HL-60/S4 treated with phorbol 12-myristate 13-acetate at 8.2 ng/mL for 4 days and 3 days (cell line): ENCODE measurements around the gene AMOTL1.

Experiments
- in situ Hi-C: fragments of 300-500 bp; cut with MboI; formaldehyde crosslinking; loops from 2 replicates; pipeline ENCODE4 v1.15.0; 2022; ENCODE audit warnings: low sequenced_read_pairs

Gene AMOTL1

GRCh38 chr11:94766713-94767206, 1.4 kb upstream of the AMOTL1 start:
- in situ Hi-C loops = no loop called here

GRCh38 chr11:94767291-94767690, 865 bp upstream of the AMOTL1 start:
- in situ Hi-C loops = no loop called here

GRCh38 chr11:94768602-94769541, 716 bp downstream of the AMOTL1 start:
- in situ Hi-C loops = no loop called here

- in situ Hi-C loops = no loop called here
Measured at GRCh38 chr11:94769880-94770279, 1.7 kb downstream of the AMOTL1 start.

- in situ Hi-C loops = no loop called here
Measured at GRCh38 chr11:94770563-94771120, 2.5 kb downstream of the AMOTL1 start.

GRCh38 chr11:94771390-94771789, 3.2 kb downstream of the AMOTL1 start:
- in situ Hi-C loops = no loop called here

GRCh38 chr11:94771951-94772350, 3.8 kb downstream of the AMOTL1 start:
- in situ Hi-C loops = no loop called here

- in situ Hi-C loops = no loop called here
Measured at GRCh38 chr11:94773842-94774241, 5.7 kb downstream of the AMOTL1 start.

GRCh38 chr11:94774345-94774744, 6.2 kb downstream of the AMOTL1 start:
- in situ Hi-C loops = no loop called here

- in situ Hi-C loops = no loop called here
Measured at GRCh38 chr11:94775567-94776327, 7.6 kb downstream of the AMOTL1 start.

- in situ Hi-C loops = no loop called here
Measured at GRCh38 chr11:94776351-94777321, 8.5 kb downstream of the AMOTL1 start.

GRCh38 chr11:94780432-94780831, 12.3 kb downstream of the AMOTL1 start:
- in situ Hi-C loops = no loop called here

- in situ Hi-C loops = no loop called here
Measured at GRCh38 chr11:94781837-94782236, 13.7 kb downstream of the AMOTL1 start.

- in situ Hi-C loops = no loop called here
Measured at GRCh38 chr11:94782446-94782845, 14.3 kb downstream of the AMOTL1 start.

GRCh38 chr11:94784884-94785283, 16.7 kb downstream of the AMOTL1 start:
- in situ Hi-C loops = no loop called here

GRCh38 chr11:94785509-94785908, 17.4 kb downstream of the AMOTL1 start:
- in situ Hi-C loops = no loop called here

GRCh38 chr11:94786264-94787126, 18.3 kb downstream of the AMOTL1 start:
- in situ Hi-C loops = no loop called here

GRCh38 chr11:94787801-94788200, 19.6 kb downstream of the AMOTL1 start:
- in situ Hi-C loops = no loop called here

GRCh38 chr11:94788396-94788795, 20.2 kb downstream of the AMOTL1 start:
- in situ Hi-C loops = no loop called here
